GM21381 (cell line): ENCODE measurements around the gene FAM180A.

ENCODE experiments used
- ATAC-seq: cut with Tn5 transposase; IDR thresholded peaks from one replicate; pipeline ENCODE4 v1.9.1; 2021; ENCODE audit warnings: mild to moderate bottlenecking, moderate library complexity; ENCODE audit not compliant: unreplicated experiment

The FAM180A gene

DNA sequence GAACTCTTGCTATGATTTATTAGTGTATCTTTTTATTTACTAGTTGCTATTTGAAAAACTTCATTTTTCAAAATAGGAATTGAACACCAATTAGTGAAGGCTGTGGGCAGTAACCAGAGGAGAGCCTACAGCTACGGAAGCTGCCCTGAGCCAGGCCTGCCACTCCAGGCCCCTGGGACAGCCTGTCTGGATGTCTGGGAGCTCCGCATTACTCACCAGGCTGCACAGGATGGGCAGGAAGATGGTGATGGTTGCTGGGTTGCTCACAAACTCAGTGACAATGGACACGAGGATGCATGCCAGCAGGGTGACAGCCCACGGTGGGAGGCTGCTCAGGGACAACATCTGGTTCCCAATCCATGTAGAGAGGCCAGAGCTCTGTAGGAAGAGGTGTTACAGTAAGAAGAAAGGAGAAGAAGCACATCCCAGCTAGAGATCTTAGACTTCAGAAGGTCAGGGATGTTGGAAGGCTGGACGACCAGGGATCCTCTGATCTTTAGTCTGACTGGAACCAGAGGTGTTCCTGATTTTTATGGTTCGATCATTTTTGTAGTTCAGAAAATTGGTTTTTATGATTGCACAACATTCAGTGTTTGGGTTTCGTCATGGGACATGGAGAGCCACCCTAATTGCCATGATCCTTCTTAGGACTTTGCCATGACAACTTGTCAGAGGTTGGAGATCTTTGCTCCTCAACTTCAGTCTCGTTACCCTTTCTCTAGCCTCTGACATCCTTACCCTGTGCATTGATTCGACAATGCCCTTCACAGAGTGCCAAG is 63.1 kb downstream of the FAM180A start:
- no peak for ATAC-seq

DNA sequence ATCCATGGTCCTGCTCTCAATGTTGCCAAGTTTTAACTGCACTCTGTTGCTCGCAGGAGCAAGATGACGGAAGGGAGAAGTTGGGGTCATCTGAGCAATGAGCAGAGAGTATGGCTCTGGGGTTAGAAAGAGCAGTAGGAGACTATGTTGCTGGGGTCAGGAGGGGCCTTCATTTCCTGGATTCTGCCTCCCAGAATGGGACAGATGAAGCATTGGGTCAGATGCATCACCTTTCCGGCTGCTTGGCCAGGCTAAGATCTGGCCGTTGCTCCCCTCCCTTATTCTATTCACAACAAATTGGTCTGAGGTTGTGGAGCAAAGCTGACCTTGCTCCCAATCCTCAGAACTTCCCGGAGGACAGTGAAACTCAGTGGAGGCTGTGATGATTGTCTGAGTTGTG is 63.9 kb downstream of the FAM180A start:
- no peak for ATAC-seq

DNA sequence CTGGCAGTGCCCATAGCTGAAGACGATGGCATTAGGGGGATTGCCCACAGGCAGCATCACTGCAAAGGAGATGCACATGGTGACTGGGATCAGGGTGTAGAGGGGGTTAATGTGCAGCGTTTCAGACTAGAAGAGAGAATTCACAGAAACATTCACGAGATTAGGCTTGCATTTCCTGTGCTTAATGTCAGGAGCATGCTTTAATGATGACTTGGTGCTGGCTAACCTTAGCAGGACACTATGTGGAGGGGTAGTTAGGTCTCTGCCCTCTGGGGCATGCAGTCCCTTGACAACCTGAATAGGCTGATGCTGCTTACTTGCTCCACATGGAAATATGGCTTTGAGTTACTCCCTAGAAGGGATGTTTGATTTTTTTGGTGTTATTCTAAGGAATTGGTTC is 64.5 kb downstream of the FAM180A start:
- ATAC-seq, result no peak

DNA sequence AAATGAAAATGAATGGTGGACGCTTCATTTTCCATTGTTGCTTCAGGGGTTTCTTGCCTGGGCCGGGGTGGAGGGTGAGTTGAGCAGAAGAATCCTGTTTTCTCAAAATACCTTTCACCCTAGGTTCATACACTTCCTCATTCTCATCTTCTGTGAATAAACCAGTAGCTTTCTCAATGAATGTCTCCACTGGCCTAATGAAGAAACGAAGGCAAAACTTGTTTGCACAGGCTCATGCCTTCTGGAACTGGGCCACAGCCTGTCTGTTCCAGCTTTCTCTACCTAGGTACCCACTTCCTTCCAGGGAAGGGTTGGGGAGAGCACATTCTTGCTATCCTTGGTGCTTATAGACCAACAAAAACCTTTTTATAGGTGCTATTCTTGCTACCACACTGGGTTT is 65.0 kb downstream of the FAM180A start:
- no peak for ATAC-seq

DNA sequence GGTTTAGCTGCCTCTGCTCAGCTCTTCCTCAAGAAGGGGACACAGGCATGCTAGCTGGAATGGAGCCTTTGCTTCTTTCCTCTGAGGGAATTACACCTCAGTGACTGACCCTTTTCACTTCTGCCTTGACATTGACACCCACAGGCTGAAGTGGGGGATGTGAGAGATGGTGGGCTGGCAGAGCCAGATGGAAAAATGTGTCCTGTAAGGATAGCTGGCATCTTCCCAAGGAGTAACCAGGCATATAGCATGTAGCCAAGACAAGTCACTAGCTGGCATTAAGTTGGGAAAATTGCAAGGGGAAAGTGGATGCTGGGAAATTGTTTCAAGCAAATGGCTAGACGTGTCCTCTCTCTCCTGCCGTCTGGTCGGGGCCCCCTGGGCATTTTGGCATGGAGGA is 66.4 kb downstream of the FAM180A start:
- ATAC-seq, result no peak

DNA sequence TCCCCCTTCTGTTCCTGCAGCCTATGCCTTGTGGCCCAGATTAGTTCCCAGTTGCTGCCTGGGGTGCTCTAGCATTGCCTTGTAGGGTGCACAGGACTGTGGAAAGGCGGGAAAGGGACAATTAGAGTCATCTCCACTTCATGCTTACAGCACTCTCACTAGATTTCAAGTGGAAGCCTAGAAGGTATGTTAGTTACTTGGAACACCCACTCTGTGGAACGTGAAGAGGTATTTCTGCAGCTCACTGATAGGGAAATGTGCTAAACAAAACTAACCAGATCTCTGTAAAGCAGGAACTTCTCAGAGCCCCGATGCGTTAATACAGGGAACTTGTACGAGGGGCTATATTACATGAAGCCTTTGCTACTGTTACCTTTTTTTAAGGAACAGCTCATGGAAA is 66.9 kb downstream of the FAM180A start:
- ATAC-seq, result no peak
